SK-N-SH (cell line): ENCODE measurements around the gene TP73. TPM values are rescaled to one million over a fixed set of nuclear protein-coding genes. Genes with fewer than 3 reads are reported as not detected.

Experiments
- CTCF ChIA-PET: fragments of 300-600, 350-600 bp; formaldehyde crosslinking; extraction: SDS; loops from one replicate; lab custom pipeline; 2021; lab: Yijun Ruan, JAX
- POLR2A ChIA-PET: fragments of 350-600 bp; sonication (Branson Sonifier 250); formaldehyde crosslinking; extraction: SDS; loops from one replicate; lab custom pipeline; 2020; ENCODE audit warnings: antibody characterized with exemption, inconsistent platforms; lab: Yijun Ruan, JAX
- DNase-seq: peaks from one replicate; pipeline ENCODE4 v3.0.0; 2012
- H2AFZ ChIP-seq: fragments of 200-600 bp; sonication (generic); 2 replicates; pipeline ENCODE4 v1.8.1; 2016; ENCODE audit warnings: antibody characterized with exemption, mild to moderate bottlenecking, low read depth
- H3F3A ChIP-seq: fragments of 200-600 bp; sonication (generic); replicated peaks from 2 replicates; pipeline ENCODE3; 2016; ENCODE audit warnings: antibody characterized with exemption, mild to moderate bottlenecking; ENCODE audit not compliant: insufficient read depth
- H3K27ac ChIP-seq, 2 experiments: fragments of 200-500 bp in 1 of 2; fragments of 200-600 bp in 1 of 2; sonication (Bioruptor generic) in 1 of 2; sonication (generic), shearing (Covaris generic) in 1 of 2; 2 replicates each; pipeline versions ENCODE4 v1.5.1 to v1.6.1; 2014 to 2016; ENCODE audit warnings: low read depth in 2 of 2, inconsistent platforms in 1 of 2, low read length in 1 of 2, mild to moderate bottlenecking in 1 of 2, mixed read lengths in 1 of 2
- H3K27me3 ChIP-seq: fragments of 200-600 bp; sonication (generic), shearing (Covaris generic); 2 replicates; pipeline ENCODE4 v1.6.1; 2016; ENCODE audit warnings: mixed run types; ENCODE audit not compliant: insufficient read depth
- H3K36me3 ChIP-seq, 2 experiments: fragments of 200-500 bp in 1 of 2; fragments of 200-600 bp in 1 of 2; sonication (Bioruptor generic) in 1 of 2; sonication (generic) in 1 of 2; replicated peaks in 1 of 2; 2 replicates each; pipeline versions ENCODE3 to v1.5.1; 2014 to 2016; ENCODE audit warnings: low read length in 1 of 2, mild to moderate bottlenecking in 1 of 2; ENCODE audit not compliant: insufficient read depth in 2 of 2, control insufficient read depth in 1 of 2
- H3K4me1 ChIP-seq, 2 experiments: fragments of 200-500 bp in 1 of 2; fragments of 200-600 bp in 1 of 2; sonication (Bioruptor generic) in 1 of 2; sonication (generic), shearing (Covaris generic) in 1 of 2; 2 replicates each; pipeline versions ENCODE4 v1.5.1 to v1.6.1; 2014 to 2016; ENCODE audit warnings: low read depth in 1 of 2, low read length in 1 of 2, mixed run types in 1 of 2; ENCODE audit not compliant: insufficient read depth in 2 of 2, control insufficient read depth in 1 of 2
- H3K4me2 ChIP-seq: fragments of 200-600 bp; sonication (generic), shearing (Covaris generic); 2 replicates; pipeline ENCODE4 v1.6.1; 2017; ENCODE audit warnings: mixed run types
- H3K4me3 ChIP-seq, 2 experiments: fragments of 200-500 bp in 1 of 2; fragments of 200-600 bp in 1 of 2; sonication (Bioruptor generic) in 1 of 2; sonication (generic), shearing (Covaris generic) in 1 of 2; 2 replicates each; pipeline versions ENCODE4 v1.5.1 to v1.8.1; 2014 to 2016; ENCODE audit warnings: low read depth in 2 of 2, inconsistent platforms in 1 of 2, low read length in 1 of 2, mild to moderate bottlenecking in 1 of 2, mixed read lengths in 1 of 2, moderate library complexity in 1 of 2
- H3K79me2 ChIP-seq: fragments of 200-600 bp; sonication (generic); 2 replicates; pipeline ENCODE4 v1.8.1; 2017; ENCODE audit warnings: mild to moderate bottlenecking; ENCODE audit not compliant: insufficient read depth
- H3K9ac ChIP-seq: fragments of 200-600 bp; sonication (generic); 2 replicates; pipeline ENCODE4 v1.6.1; 2017; ENCODE audit warnings: mixed run types
- H3K9me2 ChIP-seq: fragments of 200-600 bp; sonication (generic); 2 replicates; pipeline ENCODE4 v1.6.1; 2017; ENCODE audit warnings: mixed run types
- H3K9me3 ChIP-seq: fragments of 200-600 bp; sonication (generic); 2 replicates; pipeline ENCODE4 v1.6.1; 2017; ENCODE audit warnings: mixed run types, mild to moderate bottlenecking, moderate library complexity
- H4K20me1 ChIP-seq: fragments of 200-600 bp; sonication (generic); 2 replicates; pipeline ENCODE4 v1.6.1; 2017; ENCODE audit warnings: mild to moderate bottlenecking, mixed run types; ENCODE audit not compliant: insufficient read depth
- CTCF ChIP-seq: fragments of 200-600 bp; sonication (generic); IDR thresholded peaks from 2 replicates; pipeline ENCODE4 v1.6.1; 2017; ENCODE audit warnings: antibody characterized with exemption, mild to moderate bottlenecking, moderate library complexity
- FOSL2 ChIP-seq: IDR thresholded peaks from 2 replicates; pipeline ENCODE4 v1.4.0; 2012; ENCODE audit warnings: low read depth, mild to moderate bottlenecking, moderate library complexity, borderline replicate concordance
- FOXJ3 ChIP-seq: sonication (generic); formaldehyde crosslinking; IDR thresholded peaks from 2 replicates; pipeline ENCODE4 v1.5.1; 2020; ENCODE audit warnings: mild to moderate bottlenecking, missing genetic modification reagents
- GATA2 ChIP-seq: sonication (generic); formaldehyde crosslinking; IDR thresholded peaks from 2 replicates; pipeline ENCODE4 v1.5.0; 2020; ENCODE audit warnings: mild to moderate bottlenecking, missing genetic modification reagents
- IRF3 ChIP-seq: fragments of 150-350 bp; IDR thresholded peaks from 2 replicates; pipeline ENCODE4 v1.6.1; 2016; ENCODE audit warnings: mild to moderate bottlenecking, low read depth, low read length
- MAX ChIP-seq: IDR thresholded peaks from 2 replicates; pipeline ENCODE4 v1.4.0; 2012; ENCODE audit warnings: low read depth
- NRF1 ChIP-seq: IDR thresholded peaks from 2 replicates; pipeline ENCODE4 v1.6.1; 2012; ENCODE audit warnings: low read depth, mild to moderate bottlenecking, low read length
- PBX3 ChIP-seq: IDR thresholded peaks from 2 replicates; pipeline ENCODE4; 2012
- RCOR1 ChIP-seq: fragments of 150-350 bp; IDR thresholded peaks from 2 replicates; pipeline ENCODE4 v1.6.1; 2017; ENCODE audit warnings: antibody characterized with exemption, low read length
- RFX5 ChIP-seq: IDR thresholded peaks from 2 replicates; pipeline ENCODE4 v1.6.1; 2012; ENCODE audit warnings: mild to moderate bottlenecking, improper control_type of control experiment, low read length
- RXRA ChIP-seq: IDR thresholded peaks from 2 replicates; pipeline ENCODE4 v1.4.0; 2012; ENCODE audit warnings: low read depth, mild to moderate bottlenecking, borderline replicate concordance
- SIN3A ChIP-seq: IDR thresholded peaks from 2 replicates; pipeline ENCODE4 v1.6.1; 2012; ENCODE audit warnings: low read depth, mild to moderate bottlenecking, low read length, moderate library complexity, borderline replicate concordance
- SMC3 ChIP-seq: IDR thresholded peaks from 2 replicates; pipeline ENCODE4 v1.6.1; 2012; ENCODE audit warnings: low read depth, low read length, improper control_type of control experiment
- USF1 ChIP-seq: IDR thresholded peaks from 2 replicates; pipeline ENCODE4 v1.4.0; 2012; ENCODE audit warnings: low read depth, borderline replicate concordance
- ZBTB33 ChIP-seq: IDR thresholded peaks from 2 replicates; pipeline ENCODE4 v1.4.0; 2012; ENCODE audit warnings: low read depth, borderline replicate concordance
- WGBS: methylation state at CpG from one replicate; pipeline ENCODE4 v1.1.6; 2017; ENCODE audit warnings: low lambda C conversion rate; 5-methylcytosine and 5-hydroxymethylcytosine counted together
- polyA plus RNA-seq, 3 experiments: library from polyadenylated mRNA; depleted of rRNA; stranded (reverse); fragments of >200 nt; gene quantifications; 2 replicates each; pipeline ENCODE4 v1.2.3, GENCODE V29; 2012

TP73 gene
- polyA plus RNA-seq, 1 of the 3 experiments (the other 2 are of a cell fraction), result 0.64 TPM

GRCh38 chr1:3780901-3781300, 128.6 kb downstream of the TP73 start:
- CTCF ChIA-PET, result no interaction called here
- TF ChIP-seq USF1 (no peak), NRF1 (no peak), RCOR1 (no peak), MAX (no peak), SMC3 (no peak), IRF3 (no peak), RXRA (no peak), RFX5 (no peak), SIN3A (no peak), GATA2 (no peak), PBX3 (no peak), CTCF (no peak), FOSL2 (no peak), FOXJ3 (no peak), ZBTB33 (no peak)
- H3K9me2 ChIP-seq, result no peaks in the 10 kb centered on the region
- DNase-seq, result no peak
- WGBS, result 89% methylated on average over 20 of the region's 21 CpGs
- no peak overlapping the region for H3K4me2 ChIP-seq
- H3K27ac ChIP-seq, result no peak overlapping the region
- peaks cover 0 to 30% of the 10 kb centered on the region in 2 experiments; a peak in 1 of 4 replicates for H3K4me1 ChIP-seq
- no peaks in the 10 kb centered on the region for H3K79me2 ChIP-seq
- H3K9me3 ChIP-seq, result no peaks in the 10 kb centered on the region
- H3K9ac ChIP-seq, result no peak overlapping the region
- peaks cover 12 to 55% of the 10 kb centered on the region in 2 experiments for H3K36me3 ChIP-seq
- H3K27me3 ChIP-seq, result no peaks in the 10 kb centered on the region
- H3F3A ChIP-seq, result no peaks in the 10 kb centered on the region
- no peak overlapping the region for H2AFZ ChIP-seq
- POLR2A ChIA-PET, result no interaction called here
- H4K20me1 ChIP-seq, result no peaks in the 10 kb centered on the region
- no peak overlapping the region for H3K4me3 ChIP-seq
